Activated naive CD8-positive, alpha-beta T cell treated with anti-CD3 and anti-CD28 coated beads for 36 hours (primary cell): Measurements from ENCODE around the gene AMMECR1. TPM values are rescaled to one million over a fixed set of nuclear protein-coding genes. Genes with fewer than 3 reads are reported as not detected.
"Not testable (repeated sequence)": the region's sequence is repeated elsewhere in the genome, so short reads cannot be mapped to it uniquely, and the experiment has no call there.

Source experiments
- DNase-seq: peaks from one replicate; pipeline ENCODE4 v3.0.0; 2021
- H3K27ac Mint-ChIP-seq: one replicate; pipeline ENCODE4 v1.8.0; 2022; ENCODE audit warnings: mild to moderate bottlenecking, moderate library complexity, mixed read lengths
- H3K27me3 Mint-ChIP-seq: one replicate; pipeline ENCODE4 v1.8.0; 2022; ENCODE audit warnings: mild to moderate bottlenecking, mixed read lengths
- H3K36me3 Mint-ChIP-seq: one replicate; pipeline ENCODE4 v1.8.0; 2021; ENCODE audit warnings: mild to moderate bottlenecking, mixed read lengths
- H3K4me1 Mint-ChIP-seq: one replicate; pipeline ENCODE4 v1.8.0; 2021; ENCODE audit warnings: mixed read lengths
- H3K4me3 Mint-ChIP-seq: one replicate; pipeline ENCODE4 v1.8.0; 2022; ENCODE audit warnings: mild to moderate bottlenecking, moderate library complexity, mixed read lengths
- H3K9me3 Mint-ChIP-seq: one replicate; pipeline ENCODE4 v1.8.0; 2022; ENCODE audit warnings: mixed read lengths
- total RNA-seq, 2 experiments: library from RNA; stranded (reverse); gene quantifications; one replicate each; pipeline ENCODE4 v1.2.3, GENCODE V29; 2021

Gene AMMECR1
- total RNA-seq, 2 experiments from 2014 or later, result 11.6 to 11.8 TPM

GRCh38 chrX:110163488-110163887, 154.4 kb downstream of the AMMECR1 start:
- H3K4me1 Mint-ChIP-seq, result peaks cover 6% of the 10 kb centered on the region
- no peaks in the 10 kb centered on the region for H3K36me3 Mint-ChIP-seq
- H3K4me3 Mint-ChIP-seq, result no peak overlapping the region
- H3K27ac Mint-ChIP-seq, result no peak overlapping the region
- H3K9me3 Mint-ChIP-seq, result no peaks in the 10 kb centered on the region
- no peak for DNase-seq
- no peaks in the 10 kb centered on the region for H3K27me3 Mint-ChIP-seq

- Mint-ChIP-seq H3K27me3 (no peaks in the 10 kb centered on the region), H3K27ac (no peak overlapping the region), H3K9me3 (no peaks in the 10 kb centered on the region), H3K4me3 (no peak overlapping the region), H3K36me3 (no peaks in the 10 kb centered on the region), H3K4me1 (peaks cover 6% of the 10 kb centered on the region)
- no peak for DNase-seq
These were observed 155.0 kb downstream of the AMMECR1 start for GRCh38 chrX:110162867-110163266.

- Mint-ChIP-seq H3K27ac (no peak overlapping the region), H3K9me3 (no peaks in the 10 kb centered on the region), H3K4me3 (no peak overlapping the region), H3K4me1 (peaks cover 6% of the 10 kb centered on the region), H3K27me3 (no peaks in the 10 kb centered on the region), H3K36me3 (no peaks in the 10 kb centered on the region)
- DNase-seq, result no peak
These were observed 155.8 kb downstream of the AMMECR1 start for GRCh38 chrX:110162131-110162530.

GRCh38 chrX:110161361-110161686, 156.6 kb downstream of the AMMECR1 start:
- Mint-ChIP-seq H3K27ac (no peak overlapping the region), H3K4me3 (no peak overlapping the region), H3K36me3 (no peaks in the 10 kb centered on the region), H3K4me1 (peaks cover 6% of the 10 kb centered on the region), H3K9me3 (no peaks in the 10 kb centered on the region), H3K27me3 (no peaks in the 10 kb centered on the region)
- DNase-seq, result no peak

- no peak for DNase-seq
- Mint-ChIP-seq H3K27ac (no peak overlapping the region), H3K4me3 (no peak overlapping the region), H3K36me3 (no peaks in the 10 kb centered on the region), H3K27me3 (no peaks in the 10 kb centered on the region), H3K9me3 (no peaks in the 10 kb centered on the region), H3K4me1 (peaks cover 6% of the 10 kb centered on the region)
These were observed 158.0 kb downstream of the AMMECR1 start for GRCh38 chrX:110159865-110160264.

GRCh38 chrX:110159235-110159634, 158.7 kb downstream of the AMMECR1 start:
- Mint-ChIP-seq H3K27ac (peak overlapping the region; percentile 48), H3K4me1 (peaks cover 6% of the 10 kb centered on the region), H3K9me3 (no peaks in the 10 kb centered on the region), H3K36me3 (no peaks in the 10 kb centered on the region), H3K4me3 (peak overlapping the region; percentile 8), H3K27me3 (no peaks in the 10 kb centered on the region)
- DNase-seq, result no peak

GRCh38 chrX:110157444-110157843, 160.4 kb downstream of the AMMECR1 start:
- Mint-ChIP-seq H3K4me3 (no peak overlapping the region), H3K27me3 (no peaks in the 10 kb centered on the region), H3K4me1 (peaks cover 6% of the 10 kb centered on the region), H3K27ac (no peak overlapping the region), H3K36me3 (no peaks in the 10 kb centered on the region), H3K9me3 (no peaks in the 10 kb centered on the region)
- DNase-seq, result no peak

- DNase-seq, result no peak
These were observed 161.6 kb downstream of the AMMECR1 start for GRCh38 chrX:110156167-110156754.

GRCh38 chrX:110155759-110156158, 162.1 kb downstream of the AMMECR1 start:
- no peaks in the 10 kb centered on the region for H3K36me3 Mint-ChIP-seq
- no peak for DNase-seq
- H3K4me1 Mint-ChIP-seq, result peaks cover 6% of the 10 kb centered on the region
- H3K27ac Mint-ChIP-seq, result no peak overlapping the region
- no peaks in the 10 kb centered on the region for H3K9me3 Mint-ChIP-seq
- no peaks in the 10 kb centered on the region for H3K27me3 Mint-ChIP-seq
- no peak overlapping the region for H3K4me3 Mint-ChIP-seq

More at GRCh38 chrX:110156167-110156754, 161.6 kb downstream of the AMMECR1 start:
- Mint-ChIP-seq H3K4me1 (peaks cover 6% of the 10 kb centered on the region), H3K27ac (no peak overlapping the region), H3K4me3 (no peak overlapping the region), H3K27me3 (no peaks in the 10 kb centered on the region), H3K36me3 (no peaks in the 10 kb centered on the region), H3K9me3 (no peaks in the 10 kb centered on the region)

- not testable (repeated sequence) for H3K4me1 Mint-ChIP-seq, H3K27me3 Mint-ChIP-seq, DNase-seq, H3K4me3 Mint-ChIP-seq, H3K27ac Mint-ChIP-seq, H3K9me3 Mint-ChIP-seq, H3K36me3 Mint-ChIP-seq
These were observed 163.6 kb downstream of the AMMECR1 start for GRCh38 chrX:110154328-110154727.

- Mint-ChIP-seq H3K27me3 (no peaks in the 10 kb centered on the region), H3K9me3 (no peaks in the 10 kb centered on the region), H3K4me1 (no peaks in the 10 kb centered on the region), H3K27ac (no peak overlapping the region), H3K36me3 (peaks cover 2% of the 10 kb centered on the region), H3K4me3 (no peak overlapping the region)
- DNase-seq, result no peak
These were observed 164.0 kb downstream of the AMMECR1 start for GRCh38 chrX:110153896-110154295.

GRCh38 chrX:110153244-110153643, 164.6 kb downstream of the AMMECR1 start:
- DNase-seq, result no peak
- H3K27me3 Mint-ChIP-seq, result no peaks in the 10 kb centered on the region
- H3K27ac Mint-ChIP-seq, result no peak overlapping the region
- H3K9me3 Mint-ChIP-seq, result no peaks in the 10 kb centered on the region
- no peaks in the 10 kb centered on the region for H3K4me1 Mint-ChIP-seq
- H3K36me3 Mint-ChIP-seq, result peaks cover 2% of the 10 kb centered on the region
- H3K4me3 Mint-ChIP-seq, result no peak overlapping the region

- H3K4me1 Mint-ChIP-seq, result no peaks in the 10 kb centered on the region
- peak; percentile 5 for DNase-seq
- no peak overlapping the region for H3K4me3 Mint-ChIP-seq
- no peaks in the 10 kb centered on the region for H3K9me3 Mint-ChIP-seq
- peaks cover 5% of the 10 kb centered on the region for H3K36me3 Mint-ChIP-seq
- H3K27ac Mint-ChIP-seq, result no peak overlapping the region
- no peaks in the 10 kb centered on the region for H3K27me3 Mint-ChIP-seq
These were observed 171.4 kb downstream of the AMMECR1 start for GRCh38 chrX:110146521-110146920.

- H3K4me3 Mint-ChIP-seq, result no peak overlapping the region
- no peak overlapping the region for H3K27ac Mint-ChIP-seq
- H3K4me1 Mint-ChIP-seq, result no peaks in the 10 kb centered on the region
- peaks cover 5% of the 10 kb centered on the region for H3K36me3 Mint-ChIP-seq
- DNase-seq, result peak; percentile 3
- H3K27me3 Mint-ChIP-seq, result no peaks in the 10 kb centered on the region
- no peaks in the 10 kb centered on the region for H3K9me3 Mint-ChIP-seq
These were observed 172.0 kb downstream of the AMMECR1 start for GRCh38 chrX:110145854-110146253.

- no peaks in the 10 kb centered on the region for H3K4me1 Mint-ChIP-seq
- no peaks in the 10 kb centered on the region for H3K9me3 Mint-ChIP-seq
- H3K36me3 Mint-ChIP-seq, result peaks cover 5% of the 10 kb centered on the region
- no peak for DNase-seq
- H3K27me3 Mint-ChIP-seq, result no peaks in the 10 kb centered on the region
- no peak overlapping the region for H3K4me3 Mint-ChIP-seq
- H3K27ac Mint-ChIP-seq, result no peak overlapping the region
These were observed 172.6 kb downstream of the AMMECR1 start for GRCh38 chrX:110145311-110145710.
